CD4-positive, alpha-beta T cell treated with Interleukin-1 beta for 1 hour (primary cell): Measurements from ENCODE around the gene FBXO38.
A peak's percentile ranks its signal among the peaks of the same experiment; 100 is the strongest.

Experiments
- DNase-seq, 2 donors: peaks; one replicate each; pipeline ENCODE4 v3.0.0-alpha.2; 2020 to 2022

FBXO38 gene

GRCh38 chr5:148383564-148384379, at the start of gene FBXO38:
Gene FBXO38, plus strand, starts transcription at chr5:148383958. Its CDS starts 10,819 bp downstream, at chr5:148394777.
- peak; percentile 98 for DNase-seq

DNA sequence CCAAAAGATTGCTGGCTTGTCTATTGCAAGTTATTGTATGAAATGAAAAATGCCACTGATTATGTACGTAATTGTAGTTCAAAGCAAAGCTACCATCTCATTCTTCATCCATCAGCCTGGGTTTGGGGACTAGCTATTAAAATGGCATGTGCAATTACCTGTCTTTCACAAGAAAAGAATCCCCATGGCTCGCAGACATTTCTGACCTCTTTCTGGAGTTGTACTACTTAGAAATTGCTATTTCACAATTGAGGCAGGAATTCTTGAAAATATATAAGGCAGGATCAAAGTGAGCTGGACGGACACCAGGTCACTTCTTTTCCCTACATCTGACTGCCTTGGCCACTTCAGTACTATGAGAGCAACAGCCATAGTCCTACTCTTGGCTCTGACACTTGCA, 48.5 kb upstream of the FBXO38 start, which contains the start of gene SPINK9:
TSS of gene SPINK9 (plus strand) at position 301 of the 400 bp plus-strand sequence. CDS start at position 356, 55 bp downstream.
- DNase-seq = no peak

GRCh38 chr5:148336704-148337435, 46.9 kb upstream of the FBXO38 start:
- DNase-seq = no peak

- no peak for DNase-seq
Measured at GRCh38 chr5:148342371-148343045, 41.2 kb upstream of the FBXO38 start.

DNA sequence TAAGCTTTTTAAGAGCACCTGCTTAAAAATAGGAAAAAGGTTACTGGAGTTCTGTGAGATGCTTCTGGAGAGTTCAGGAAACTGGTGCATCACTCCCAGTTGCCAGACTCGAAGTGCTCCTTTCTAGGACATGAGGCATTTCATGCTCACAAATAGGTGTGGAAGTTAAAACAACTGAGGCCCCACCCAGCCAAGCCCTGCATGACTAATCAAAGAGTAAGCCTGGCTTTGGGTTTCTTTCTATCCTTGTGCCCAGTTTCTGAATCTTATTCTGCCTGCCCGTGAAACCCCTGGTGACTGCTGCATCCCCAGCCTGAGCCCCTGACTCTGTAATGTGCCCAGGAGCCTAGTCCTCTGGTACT, 40.7 kb upstream of the FBXO38 start:
- DNase-seq = no peak

- no peak for DNase-seq
Measured at GRCh38 chr5:148343603-148344487, 39.9 kb upstream of the FBXO38 start.

DNA sequence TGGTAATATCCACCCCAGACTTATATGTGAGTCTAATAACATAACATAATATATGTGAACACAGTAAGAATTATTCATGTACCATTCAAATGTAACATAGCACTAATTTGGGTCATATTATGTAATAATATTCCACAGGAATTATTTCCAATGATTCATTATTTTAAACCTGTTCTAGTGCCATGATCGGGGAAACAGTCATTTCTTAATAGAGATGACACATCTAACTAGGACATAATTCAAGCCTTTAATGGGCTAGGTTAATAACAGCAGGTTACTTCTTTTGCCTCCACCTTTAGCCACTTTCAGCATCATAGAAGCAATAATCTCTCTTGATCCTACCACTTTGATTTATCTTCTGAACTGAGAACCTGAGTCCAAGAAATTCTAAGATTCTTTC, 36.1 kb upstream of the FBXO38 start:
- no peak for DNase-seq

DNA sequence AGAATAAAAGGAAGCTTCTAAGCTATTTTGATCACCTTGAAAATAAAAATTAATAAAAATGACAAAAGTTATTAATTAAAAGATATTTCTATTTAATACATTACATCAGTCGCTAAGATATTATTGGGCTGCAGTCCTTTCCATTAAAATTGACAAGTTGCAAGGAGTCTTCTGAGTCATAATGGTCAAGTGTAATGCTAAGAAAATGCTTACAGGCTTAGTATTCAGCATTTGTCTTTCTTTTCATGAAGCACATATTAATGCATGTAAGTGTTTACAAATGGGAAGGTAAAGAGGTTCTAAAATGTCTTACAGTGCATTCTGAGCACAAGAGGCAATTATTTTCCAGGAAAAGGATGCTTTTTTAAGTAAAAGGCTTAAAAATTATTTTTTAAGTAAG, 31.1 kb upstream of the FBXO38 start:
- no peak for DNase-seq

- no peak for DNase-seq
Measured at GRCh38 chr5:148353634-148354033, 30.1 kb upstream of the FBXO38 start.

DNA sequence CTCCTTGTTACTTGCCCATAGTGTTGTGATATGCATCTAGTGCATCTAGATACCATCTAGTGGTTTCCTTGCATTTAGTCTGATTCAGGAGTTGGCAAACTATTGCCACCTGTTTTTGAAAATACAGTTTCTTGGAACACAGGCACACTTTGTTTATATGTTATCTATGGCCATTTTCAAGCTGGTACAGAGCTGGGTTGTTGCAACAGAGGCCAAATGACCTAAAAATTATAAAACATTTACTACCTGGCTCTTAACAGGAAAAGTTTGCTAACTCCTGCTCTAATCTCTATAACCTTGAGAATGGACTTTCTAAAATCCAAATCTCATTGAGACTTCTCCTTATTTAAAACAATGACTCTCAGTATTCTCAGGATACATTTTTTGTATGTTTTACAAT, 19.4 kb upstream of the FBXO38 start:
- no peak for DNase-seq

GRCh38 chr5:148368299-148368698, 15.5 kb upstream of the FBXO38 start:
- no peak for DNase-seq

GRCh38 chr5:148372166-148372725, 11.5 kb upstream of the FBXO38 start:
- no peak for DNase-seq

GRCh38 chr5:148372893-148373292, 10.9 kb upstream of the FBXO38 start:
- DNase-seq = no peak

- DNase-seq = peak; percentile 2 to 34
Measured at GRCh38 chr5:148374690-148375360, 8.9 kb upstream of the FBXO38 start.

DNA sequence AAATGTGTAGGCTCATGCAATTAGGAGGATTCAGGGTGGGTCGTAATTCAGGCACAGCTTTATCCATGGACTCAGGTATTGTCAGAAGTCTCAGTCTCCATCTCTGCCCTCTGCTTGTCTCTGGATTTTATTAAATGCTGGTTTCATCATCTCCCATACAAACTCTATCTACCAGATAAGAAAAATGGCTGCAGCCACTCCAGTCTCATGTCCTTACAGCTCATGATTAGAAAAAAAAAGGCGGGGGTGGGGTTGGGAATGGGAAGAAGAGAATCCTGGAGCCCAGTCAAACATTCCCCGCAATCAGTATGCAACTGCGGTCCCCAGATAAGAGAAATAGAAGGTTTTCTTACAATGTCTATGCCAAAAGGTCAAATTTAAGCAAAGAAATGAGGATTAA, 7.6 kb upstream of the FBXO38 start:
- no peak for DNase-seq

DNA sequence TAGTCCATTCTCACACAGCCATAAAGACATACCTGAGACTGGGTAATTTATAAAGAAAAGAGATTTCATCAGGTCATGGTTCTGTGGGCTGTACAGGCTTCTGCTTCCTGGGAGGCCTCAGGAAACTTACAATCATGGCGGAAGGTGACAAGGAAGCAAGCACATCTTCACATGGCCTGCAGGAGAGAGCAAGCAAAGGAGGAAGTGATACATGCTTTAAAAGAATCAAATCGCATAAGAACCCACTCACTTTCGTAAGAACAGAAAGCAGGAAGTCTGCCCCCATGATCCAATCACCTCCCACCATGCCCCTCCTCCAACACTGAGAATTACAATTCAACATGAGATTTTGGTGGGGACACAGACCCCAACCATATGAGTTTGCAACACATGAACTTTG, 5.1 kb upstream of the FBXO38 start:
- DNase-seq = no peak

DNA sequence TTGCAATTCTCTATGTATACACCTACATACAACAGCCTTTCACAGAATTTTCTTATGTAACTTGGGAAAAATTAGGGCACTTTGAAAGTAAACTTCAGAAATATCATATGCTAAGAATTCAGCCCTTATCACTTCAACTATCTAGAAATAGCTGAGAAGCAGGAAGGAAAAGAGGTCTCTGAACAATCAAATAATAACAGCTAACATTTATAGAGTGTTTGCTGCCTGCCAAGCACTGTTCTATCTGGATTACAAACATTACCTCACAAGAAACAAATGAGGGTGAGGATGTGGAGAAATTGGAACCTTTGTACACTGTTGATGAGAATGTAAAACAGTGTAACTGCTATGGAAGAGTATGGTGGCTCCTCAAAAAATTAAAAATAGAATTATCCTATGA, 4.4 kb upstream of the FBXO38 start:
- no peak for DNase-seq

- no peak for DNase-seq
Measured at GRCh38 chr5:148381906-148382305, 1.9 kb upstream of the FBXO38 start.

GRCh38 chr5:148382961-148383360, 797 bp upstream of the FBXO38 start:
- no peak for DNase-seq

DNA sequence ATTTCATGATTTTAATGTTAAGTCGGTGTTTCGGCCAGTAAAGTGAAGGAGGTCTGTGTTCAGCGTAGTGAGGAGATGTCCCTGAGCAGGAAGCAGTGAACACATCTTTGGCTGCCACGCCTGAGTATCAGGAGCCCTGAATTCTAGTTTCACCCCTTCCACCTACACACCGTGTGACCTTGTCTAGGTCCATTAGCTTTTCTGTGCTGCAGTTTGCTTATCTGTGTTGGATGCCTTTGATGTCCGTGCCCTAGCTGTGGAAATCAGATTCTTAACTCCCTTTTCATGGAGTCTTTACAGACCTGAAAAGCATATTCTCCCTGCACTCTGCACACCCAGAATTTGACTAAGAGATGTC, 601 bp downstream of the FBXO38 start:
- no peak for DNase-seq

GRCh38 chr5:148385094-148385493, 1.3 kb downstream of the FBXO38 start:
- no peak for DNase-seq

GRCh38 chr5:148386041-148386440, 2.3 kb downstream of the FBXO38 start:
- DNase-seq = no peak
